SK-N-SH (cell line): ENCODE data around the gene ANKRD39. TPM values are rescaled to one million over a fixed set of nuclear protein-coding genes. Genes with fewer than 3 reads are reported as not detected.

Experiments
- CTCF ChIA-PET: fragments of 300-600, 350-600 bp; formaldehyde crosslinking; extraction: SDS; loops from one replicate; lab custom pipeline; 2021; lab: Yijun Ruan, JAX
- POLR2A ChIA-PET: fragments of 350-600 bp; sonication (Branson Sonifier 250); formaldehyde crosslinking; extraction: SDS; loops from one replicate; lab custom pipeline; 2020; ENCODE audit warnings: antibody characterized with exemption, inconsistent platforms; lab: Yijun Ruan, JAX
- DNase-seq: peaks from one replicate; pipeline ENCODE4 v3.0.0; 2012
- H2AFZ ChIP-seq: fragments of 200-600 bp; sonication (generic); 2 replicates; pipeline ENCODE4 v1.8.1; 2016; ENCODE audit warnings: antibody characterized with exemption, mild to moderate bottlenecking, low read depth
- H3F3A ChIP-seq: fragments of 200-600 bp; sonication (generic); replicated peaks from 2 replicates; pipeline ENCODE3; 2016; ENCODE audit warnings: antibody characterized with exemption, mild to moderate bottlenecking; ENCODE audit not compliant: insufficient read depth
- H3K27ac ChIP-seq, 2 experiments: fragments of 200-500 bp in 1 of 2; fragments of 200-600 bp in 1 of 2; sonication (Bioruptor generic) in 1 of 2; sonication (generic), shearing (Covaris generic) in 1 of 2; 2 replicates each; pipeline versions ENCODE4 v1.5.1 to v1.6.1; 2014 to 2016; ENCODE audit warnings: low read depth in 2 of 2, inconsistent platforms in 1 of 2, low read length in 1 of 2, mild to moderate bottlenecking in 1 of 2, mixed read lengths in 1 of 2
- H3K27me3 ChIP-seq: fragments of 200-600 bp; sonication (generic), shearing (Covaris generic); 2 replicates; pipeline ENCODE4 v1.6.1; 2016; ENCODE audit warnings: mixed run types; ENCODE audit not compliant: insufficient read depth
- H3K36me3 ChIP-seq, 2 experiments: fragments of 200-500 bp in 1 of 2; fragments of 200-600 bp in 1 of 2; sonication (Bioruptor generic) in 1 of 2; sonication (generic) in 1 of 2; replicated peaks in 1 of 2; 2 replicates each; pipeline versions ENCODE3 to v1.5.1; 2014 to 2016; ENCODE audit warnings: low read length in 1 of 2, mild to moderate bottlenecking in 1 of 2; ENCODE audit not compliant: insufficient read depth in 2 of 2, control insufficient read depth in 1 of 2
- H3K4me1 ChIP-seq, 2 experiments: fragments of 200-500 bp in 1 of 2; fragments of 200-600 bp in 1 of 2; sonication (Bioruptor generic) in 1 of 2; sonication (generic), shearing (Covaris generic) in 1 of 2; 2 replicates each; pipeline versions ENCODE4 v1.5.1 to v1.6.1; 2014 to 2016; ENCODE audit warnings: low read depth in 1 of 2, low read length in 1 of 2, mixed run types in 1 of 2; ENCODE audit not compliant: insufficient read depth in 2 of 2, control insufficient read depth in 1 of 2
- H3K4me2 ChIP-seq: fragments of 200-600 bp; sonication (generic), shearing (Covaris generic); 2 replicates; pipeline ENCODE4 v1.6.1; 2017; ENCODE audit warnings: mixed run types
- H3K4me3 ChIP-seq, 2 experiments: fragments of 200-500 bp in 1 of 2; fragments of 200-600 bp in 1 of 2; sonication (Bioruptor generic) in 1 of 2; sonication (generic), shearing (Covaris generic) in 1 of 2; 2 replicates each; pipeline versions ENCODE4 v1.5.1 to v1.8.1; 2014 to 2016; ENCODE audit warnings: low read depth in 2 of 2, inconsistent platforms in 1 of 2, low read length in 1 of 2, mild to moderate bottlenecking in 1 of 2, mixed read lengths in 1 of 2, moderate library complexity in 1 of 2
- H3K79me2 ChIP-seq: fragments of 200-600 bp; sonication (generic); 2 replicates; pipeline ENCODE4 v1.8.1; 2017; ENCODE audit warnings: mild to moderate bottlenecking; ENCODE audit not compliant: insufficient read depth
- H3K9ac ChIP-seq: fragments of 200-600 bp; sonication (generic); 2 replicates; pipeline ENCODE4 v1.6.1; 2017; ENCODE audit warnings: mixed run types
- H3K9me2 ChIP-seq: fragments of 200-600 bp; sonication (generic); 2 replicates; pipeline ENCODE4 v1.6.1; 2017; ENCODE audit warnings: mixed run types
- H3K9me3 ChIP-seq: fragments of 200-600 bp; sonication (generic); 2 replicates; pipeline ENCODE4 v1.6.1; 2017; ENCODE audit warnings: mixed run types, mild to moderate bottlenecking, moderate library complexity
- H4K20me1 ChIP-seq: fragments of 200-600 bp; sonication (generic); 2 replicates; pipeline ENCODE4 v1.6.1; 2017; ENCODE audit warnings: mild to moderate bottlenecking, mixed run types; ENCODE audit not compliant: insufficient read depth
- CHD2 ChIP-seq: fragments of 150-350 bp; IDR thresholded peaks from 2 replicates; pipeline ENCODE4 v1.6.1; 2018; ENCODE audit warnings: low read length; ENCODE audit not compliant: partially characterized antibody
- ELF1 ChIP-seq: IDR thresholded peaks from 2 replicates; pipeline ENCODE4 v1.4.0; 2012
- EZH2phosphoT487 ChIP-seq: fragments of 200-600 bp; sonication (generic); IDR thresholded peaks from 2 replicates; pipeline ENCODE4 v1.6.1; 2017; ENCODE audit warnings: low read depth, mixed run types, mild to moderate bottlenecking, antibody characterized with exemption, moderate library complexity, borderline replicate concordance
- FOSL2 ChIP-seq: IDR thresholded peaks from 2 replicates; pipeline ENCODE4 v1.4.0; 2012; ENCODE audit warnings: low read depth, mild to moderate bottlenecking, moderate library complexity, borderline replicate concordance
- FOXJ3 ChIP-seq: sonication (generic); formaldehyde crosslinking; IDR thresholded peaks from 2 replicates; pipeline ENCODE4 v1.5.1; 2020; ENCODE audit warnings: mild to moderate bottlenecking, missing genetic modification reagents
- FOXM1 ChIP-seq: IDR thresholded peaks from 2 replicates; pipeline ENCODE4 v1.4.0; 2012; ENCODE audit warnings: low read depth, mild to moderate bottlenecking
- MEF2A ChIP-seq: IDR thresholded peaks from 2 replicates; pipeline ENCODE4 v1.4.0; 2012; ENCODE audit warnings: low read depth, borderline replicate concordance
- MXI1 ChIP-seq: IDR thresholded peaks from 2 replicates; pipeline ENCODE4 v1.6.1; 2012; ENCODE audit warnings: mild to moderate bottlenecking, low read depth, low read length, improper control_type of control experiment
- NFIC ChIP-seq: IDR thresholded peaks from 2 replicates; pipeline ENCODE4 v1.4.0; 2012; ENCODE audit warnings: borderline replicate concordance
- NRF1 ChIP-seq: IDR thresholded peaks from 2 replicates; pipeline ENCODE4 v1.6.1; 2012; ENCODE audit warnings: low read depth, mild to moderate bottlenecking, low read length
- RAD21 ChIP-seq: IDR thresholded peaks from 2 replicates; pipeline ENCODE4 v1.6.1; 2012; ENCODE audit warnings: mild to moderate bottlenecking, low read length
- RFX5 ChIP-seq: IDR thresholded peaks from 2 replicates; pipeline ENCODE4 v1.6.1; 2012; ENCODE audit warnings: mild to moderate bottlenecking, improper control_type of control experiment, low read length
- RXRA ChIP-seq: IDR thresholded peaks from 2 replicates; pipeline ENCODE4 v1.4.0; 2012; ENCODE audit warnings: low read depth, mild to moderate bottlenecking, borderline replicate concordance
- SMC3 ChIP-seq: IDR thresholded peaks from 2 replicates; pipeline ENCODE4 v1.6.1; 2012; ENCODE audit warnings: low read depth, low read length, improper control_type of control experiment
- TCF12 ChIP-seq: IDR thresholded peaks from 2 replicates; pipeline ENCODE4 v1.4.0; 2012
- YY1 ChIP-seq: IDR thresholded peaks from 2 replicates; pipeline ENCODE4 v1.4.0; 2012; ENCODE audit warnings: low read depth, mild to moderate bottlenecking
- WGBS: methylation state at CpG from one replicate; pipeline ENCODE4 v1.1.6; 2017; ENCODE audit warnings: low lambda C conversion rate; 5-methylcytosine and 5-hydroxymethylcytosine counted together
- polyA plus RNA-seq, 3 experiments: library from polyadenylated mRNA; depleted of rRNA; stranded (reverse); fragments of >200 nt; gene quantifications; 2 replicates each; pipeline ENCODE4 v1.2.3, GENCODE V29; 2012
- TF ChIP-seq, protein P1 (sequence below): fragments of 150-350 bp; IDR thresholded peaks from 2 replicates; pipeline ENCODE4 v1.6.1; 2016; ENCODE audit warnings: mild to moderate bottlenecking, low read depth, low read length
- TF ChIP-seq, protein P2 (sequence below): IDR thresholded peaks from 2 replicates; pipeline ENCODE4; 2012
- TF ChIP-seq, protein P3 (sequence below): IDR thresholded peaks from 2 replicates; pipeline ENCODE4 v1.4.0; 2012; ENCODE audit warnings: low read depth, borderline replicate concordance

Gene ANKRD39
- polyA plus RNA-seq, 1 of the 3 experiments (the other 2 are of a cell fraction): 11.8 TPM

DNA sequence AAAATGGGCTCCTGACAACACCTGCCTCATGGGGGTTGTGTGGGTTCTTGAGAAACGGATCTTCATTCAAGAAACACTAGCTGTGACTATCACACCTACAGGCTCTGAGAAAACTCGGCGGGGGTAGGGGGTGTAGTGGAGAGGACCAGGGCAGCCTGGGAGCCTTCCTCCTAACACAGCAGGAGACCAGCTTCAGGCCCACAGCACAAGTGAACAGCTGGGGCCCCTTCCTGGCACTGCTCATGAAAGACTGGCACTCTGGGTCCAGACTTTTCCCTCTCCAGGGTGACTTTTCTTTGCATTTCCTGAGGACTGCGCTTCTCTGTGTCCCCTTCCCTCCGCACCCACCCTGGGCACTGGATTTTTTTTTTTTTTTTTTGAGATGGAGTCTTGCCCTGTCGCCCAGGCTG is 19.2 kb upstream of the ANKRD39 start:
- TF ChIP-seq, protein P1, sequence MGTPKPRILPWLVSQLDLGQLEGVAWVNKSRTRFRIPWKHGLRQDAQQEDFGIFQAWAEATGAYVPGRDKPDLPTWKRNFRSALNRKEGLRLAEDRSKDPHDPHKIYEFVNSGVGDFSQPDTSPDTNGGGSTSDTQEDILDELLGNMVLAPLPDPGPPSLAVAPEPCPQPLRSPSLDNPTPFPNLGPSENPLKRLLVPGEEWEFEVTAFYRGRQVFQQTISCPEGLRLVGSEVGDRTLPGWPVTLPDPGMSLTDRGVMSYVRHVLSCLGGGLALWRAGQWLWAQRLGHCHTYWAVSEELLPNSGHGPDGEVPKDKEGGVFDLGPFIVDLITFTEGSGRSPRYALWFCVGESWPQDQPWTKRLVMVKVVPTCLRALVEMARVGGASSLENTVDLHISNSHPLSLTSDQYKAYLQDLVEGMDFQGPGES: no peak
- TF ChIP-seq FOSL2: no peak
- TF ChIP-seq NFIC: no peak
- no peak for TF ChIP-seq TCF12
- TF ChIP-seq MXI1: no peak
- no peak for TF ChIP-seq RXRA
- TF ChIP-seq MEF2A: no peak
- TF ChIP-seq, protein P2, sequence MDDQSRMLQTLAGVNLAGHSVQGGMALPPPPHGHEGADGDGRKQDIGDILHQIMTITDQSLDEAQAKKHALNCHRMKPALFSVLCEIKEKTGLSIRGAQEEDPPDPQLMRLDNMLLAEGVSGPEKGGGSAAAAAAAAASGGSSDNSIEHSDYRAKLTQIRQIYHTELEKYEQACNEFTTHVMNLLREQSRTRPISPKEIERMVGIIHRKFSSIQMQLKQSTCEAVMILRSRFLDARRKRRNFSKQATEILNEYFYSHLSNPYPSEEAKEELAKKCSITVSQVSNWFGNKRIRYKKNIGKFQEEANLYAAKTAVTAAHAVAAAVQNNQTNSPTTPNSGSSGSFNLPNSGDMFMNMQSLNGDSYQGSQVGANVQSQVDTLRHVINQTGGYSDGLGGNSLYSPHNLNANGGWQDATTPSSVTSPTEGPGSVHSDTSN: no peak
- TF ChIP-seq, protein P3, sequence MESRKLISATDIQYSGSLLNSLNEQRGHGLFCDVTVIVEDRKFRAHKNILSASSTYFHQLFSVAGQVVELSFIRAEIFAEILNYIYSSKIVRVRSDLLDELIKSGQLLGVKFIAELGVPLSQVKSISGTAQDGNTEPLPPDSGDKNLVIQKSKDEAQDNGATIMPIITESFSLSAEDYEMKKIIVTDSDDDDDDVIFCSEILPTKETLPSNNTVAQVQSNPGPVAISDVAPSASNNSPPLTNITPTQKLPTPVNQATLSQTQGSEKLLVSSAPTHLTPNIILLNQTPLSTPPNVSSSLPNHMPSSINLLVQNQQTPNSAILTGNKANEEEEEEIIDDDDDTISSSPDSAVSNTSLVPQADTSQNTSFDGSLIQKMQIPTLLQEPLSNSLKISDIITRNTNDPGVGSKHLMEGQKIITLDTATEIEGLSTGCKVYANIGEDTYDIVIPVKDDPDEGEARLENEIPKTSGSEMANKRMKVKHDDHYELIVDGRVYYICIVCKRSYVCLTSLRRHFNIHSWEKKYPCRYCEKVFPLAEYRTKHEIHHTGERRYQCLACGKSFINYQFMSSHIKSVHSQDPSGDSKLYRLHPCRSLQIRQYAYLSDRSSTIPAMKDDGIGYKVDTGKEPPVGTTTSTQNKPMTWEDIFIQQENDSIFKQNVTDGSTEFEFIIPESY: no peak
- TF ChIP-seq NRF1: no peak
- no peak for TF ChIP-seq EZH2phosphoT487
- no peak for TF ChIP-seq SMC3
- no peak for TF ChIP-seq YY1
- TF ChIP-seq ELF1: no peak
- TF ChIP-seq FOXJ3 (CRISPR knock-in tag): no peak
- no peak for TF ChIP-seq RAD21
- no peak for TF ChIP-seq CHD2
- TF ChIP-seq RFX5: no peak
- TF ChIP-seq FOXM1: no peak
- no peak overlapping the region for H2AFZ ChIP-seq
- WGBS: 88% methylated on average over 6 of the region's 6 CpGs
- H3K27ac ChIP-seq: no peak overlapping the region
- H3K9me2 ChIP-seq: no peaks in the 10 kb centered on the region
- H3K9ac ChIP-seq: no peak overlapping the region
- ChIA-PET POLR2A (no interaction called here), CTCF (interaction anchor here (2.0 to 2.1 kb wide), 2 partner anchors 8 to 19 kb away, joined by 9 to 11 read pairs; partner anchors contain the start of genes ANKRD39 and SEMA4C)
- no peak for DNase-seq
- peaks cover 9 to 47% of the 10 kb centered on the region in 2 experiments; a peak in 2 of 4 replicates for H3K4me1 ChIP-seq
- H3K9me3 ChIP-seq: no peaks in the 10 kb centered on the region
- H4K20me1 ChIP-seq: no peaks in the 10 kb centered on the region
- H3K36me3 ChIP-seq: no peaks in the 10 kb centered on the region
- H3K79me2 ChIP-seq: no peaks in the 10 kb centered on the region
- no peaks in the 10 kb centered on the region for H3F3A ChIP-seq
- no peaks in the 10 kb centered on the region for H3K27me3 ChIP-seq
- no peak overlapping the region for H3K4me2 ChIP-seq
- no peak overlapping the region for H3K4me3 ChIP-seq
